ENCODE data around the gene ORM2.

DNA sequence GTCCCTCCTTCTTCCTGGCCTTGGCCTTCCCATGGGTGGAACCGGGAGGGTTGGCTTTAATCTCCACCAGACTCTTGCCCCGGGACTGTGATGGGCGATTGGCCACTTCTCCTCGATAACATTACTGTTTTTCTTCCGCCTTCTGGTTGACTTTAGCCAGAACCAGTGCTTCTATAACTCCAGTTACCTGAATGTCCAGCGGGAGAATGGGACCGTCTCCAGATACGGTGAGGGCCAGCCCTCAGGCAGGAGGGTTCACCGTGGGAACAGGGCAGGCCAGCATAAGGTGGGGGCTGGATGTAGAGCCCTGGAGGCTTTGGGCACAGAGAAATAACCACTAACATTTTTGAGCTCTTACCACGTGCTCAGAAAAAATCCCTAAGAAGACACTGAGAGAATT is 967 bp downstream of the ORM2 start:
- TF ChIP-seq EZH2 (IDR thresholded peaks at IDR 0.05) = no peak
- no peak for TF ChIP-seq FOSL1 (IDR thresholded peaks at IDR 0.05; ENCODE audit: low read depth)
- no peak for TF ChIP-seq YY1 (IDR thresholded peaks at IDR 0.05; ENCODE audit: extremely low read depth, insufficient replicate concordance, low read depth, low read length)
- TF ChIP-seq, protein P1, sequence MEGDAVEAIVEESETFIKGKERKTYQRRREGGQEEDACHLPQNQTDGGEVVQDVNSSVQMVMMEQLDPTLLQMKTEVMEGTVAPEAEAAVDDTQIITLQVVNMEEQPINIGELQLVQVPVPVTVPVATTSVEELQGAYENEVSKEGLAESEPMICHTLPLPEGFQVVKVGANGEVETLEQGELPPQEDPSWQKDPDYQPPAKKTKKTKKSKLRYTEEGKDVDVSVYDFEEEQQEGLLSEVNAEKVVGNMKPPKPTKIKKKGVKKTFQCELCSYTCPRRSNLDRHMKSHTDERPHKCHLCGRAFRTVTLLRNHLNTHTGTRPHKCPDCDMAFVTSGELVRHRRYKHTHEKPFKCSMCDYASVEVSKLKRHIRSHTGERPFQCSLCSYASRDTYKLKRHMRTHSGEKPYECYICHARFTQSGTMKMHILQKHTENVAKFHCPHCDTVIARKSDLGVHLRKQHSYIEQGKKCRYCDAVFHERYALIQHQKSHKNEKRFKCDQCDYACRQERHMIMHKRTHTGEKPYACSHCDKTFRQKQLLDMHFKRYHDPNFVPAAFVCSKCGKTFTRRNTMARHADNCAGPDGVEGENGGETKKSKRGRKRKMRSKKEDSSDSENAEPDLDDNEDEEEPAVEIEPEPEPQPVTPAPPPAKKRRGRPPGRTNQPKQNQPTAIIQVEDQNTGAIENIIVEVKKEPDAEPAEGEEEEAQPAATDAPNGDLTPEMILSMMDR (IDR thresholded peaks at IDR 0.05 in 2 of 3, conservative IDR thresholded peaks at IDR 0.05 in 1 of 3; ENCODE audit: borderline replicate concordance in 1 of 3, insufficient read depth in 1 of 3, low read depth in 2 of 3, low read length in 2 of 3) = no peak
